Esophagus mucosa (tissue), 1 donor: ENCODE measurements around the gene DGKA. TPM values are rescaled to one million over a fixed set of nuclear protein-coding genes. Genes with fewer than 3 reads are reported as not detected.
"Not testable (repeated sequence)": the region's sequence is repeated elsewhere in the genome, so short reads cannot be mapped to it uniquely, and the experiment has no call there.

Source experiments
- ATAC-seq: fragments of 200-7000 bp; cut with Tn5 transposase; one replicate; pipeline ENCODE4 v1.9.1; 2020
- total RNA-seq: library from RNA; stranded (reverse); gene quantifications from one replicate; pipeline ENCODE4 v1.2.4, GENCODE V29; 2023
- donor health status: DM: yes; HTN: yes; CAD: no.

DGKA gene
- total RNA-seq: 170 TPM

- ATAC-seq: peak; percentile 35
These were observed at the start of gene DGKA for GRCh38 chr12:55930771-55931316. TSS of gene DGKA (plus strand) at chr12:55931162. CDS start at chr12:55936504, 5,342 bp downstream.

DNA sequence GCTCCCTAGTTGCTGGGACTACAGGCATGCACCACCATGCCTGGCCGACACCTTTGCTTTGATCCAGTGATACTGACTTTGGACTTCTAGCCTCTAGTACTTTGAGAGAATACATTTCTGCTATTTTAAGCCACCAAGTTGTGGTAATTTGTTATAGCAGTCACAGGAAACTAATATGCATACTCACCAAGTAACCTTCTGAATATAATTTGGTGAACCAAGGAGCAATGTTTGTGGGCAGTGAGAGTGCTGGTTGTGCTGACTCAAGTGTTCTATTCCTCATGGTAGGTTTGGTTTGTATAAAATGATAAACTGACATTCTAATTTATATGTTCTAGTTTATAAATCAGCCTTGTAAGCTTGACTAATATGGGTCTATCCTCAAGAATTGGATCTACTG is 45.8 kb upstream of the DGKA start:
- ATAC-seq: no peak

- ATAC-seq: no peak
These were observed 39.7 kb upstream of the DGKA start for GRCh38 chr12:55891310-55891709.

DNA sequence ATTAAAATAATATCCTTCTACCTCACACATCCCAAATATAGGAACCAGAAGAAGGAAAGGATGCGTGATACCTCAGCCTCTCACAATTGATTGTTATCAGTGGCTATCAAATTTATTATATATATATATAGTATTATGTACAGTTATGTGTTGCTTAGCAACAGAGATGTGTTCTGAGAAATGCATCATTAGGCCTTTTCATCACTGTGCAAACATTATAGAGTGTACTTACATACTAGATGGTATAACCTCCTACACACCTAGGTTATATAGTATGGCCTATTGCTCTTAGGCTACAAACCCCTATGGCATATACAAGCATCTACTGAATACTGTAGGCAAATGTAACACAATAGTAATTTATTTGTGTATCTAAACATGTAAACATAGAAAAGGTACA is 37.2 kb upstream of the DGKA start:
- ATAC-seq: no peak

- peak; percentile 63 for ATAC-seq
These were observed 31.9 kb upstream of the DGKA start for GRCh38 chr12:55899082-55899481.

- ATAC-seq: no peak
These were observed 29.0 kb upstream of the DGKA start for GRCh38 chr12:55901881-55902490.

DNA sequence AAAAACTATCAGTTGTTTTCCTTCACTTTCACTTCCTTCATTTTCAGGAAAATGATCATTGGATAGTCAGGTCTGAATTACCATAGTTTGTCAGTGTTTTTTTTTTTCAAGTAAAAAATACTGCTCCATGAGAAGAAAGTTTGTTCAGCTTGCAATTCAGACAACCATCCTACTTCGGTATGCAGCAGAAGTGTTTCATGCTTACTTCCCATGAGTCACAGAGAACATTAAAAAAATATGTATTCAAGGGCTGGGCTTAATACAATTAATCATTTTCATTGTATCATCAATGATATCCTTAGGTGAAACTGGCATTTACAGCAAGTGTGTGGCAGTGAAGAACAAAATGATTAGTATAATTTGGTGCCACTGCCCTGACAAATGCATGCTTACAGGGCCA is 24.9 kb upstream of the DGKA start:
- peak; percentile 77 for ATAC-seq

GRCh38 chr12:55908726-55909512 is 22.0 kb upstream of the DGKA start:
- no peak for ATAC-seq

DNA sequence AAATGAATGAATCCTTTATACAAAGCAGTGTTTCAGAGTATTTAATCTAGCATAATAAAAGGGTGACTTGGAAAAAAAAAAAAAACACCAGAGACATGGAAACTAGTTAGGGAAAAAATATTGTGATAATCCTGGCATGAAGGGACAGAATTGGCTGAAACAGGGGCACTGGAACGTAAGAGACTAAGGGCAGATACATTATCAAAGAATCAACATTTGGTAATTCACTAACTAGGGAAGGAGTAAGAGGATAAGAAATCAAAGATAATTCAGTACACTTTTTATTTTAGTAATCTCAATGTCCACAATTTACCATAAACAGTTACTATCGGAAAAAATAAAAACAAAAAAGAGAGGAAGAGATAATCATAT is 21.5 kb upstream of the DGKA start:
- no peak for ATAC-seq

- ATAC-seq: no peak
These were observed 18.1 kb upstream of the DGKA start for GRCh38 chr12:55912908-55913307.

DNA sequence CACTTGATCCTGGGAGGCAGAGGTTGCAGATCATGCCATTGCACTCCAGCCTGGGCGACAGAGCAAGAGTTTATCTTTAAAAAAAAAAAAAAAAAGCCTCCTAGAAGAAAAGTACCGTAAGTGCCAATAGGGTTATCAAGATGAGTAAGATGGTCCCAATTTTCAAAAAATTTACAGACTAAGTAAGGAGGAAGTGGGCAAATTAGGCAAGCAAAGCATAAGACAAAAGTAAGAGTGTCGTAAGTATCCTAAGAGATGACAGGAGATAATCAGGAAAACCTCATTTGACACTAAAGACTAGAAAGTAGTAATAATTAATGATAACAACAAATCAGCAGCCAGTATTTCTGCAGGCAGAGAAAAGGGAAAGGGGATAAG is 15.5 kb upstream of the DGKA start:
- ATAC-seq: no peak

GRCh38 chr12:55919032-55919431 is 11.9 kb upstream of the DGKA start:
- ATAC-seq: not testable (repeated sequence)

- no peak for ATAC-seq
These were observed 8.8 kb upstream of the DGKA start for GRCh38 chr12:55922126-55922525.

GRCh38 chr12:55923648-55924047 is 7.3 kb upstream of the DGKA start:
- not testable (repeated sequence) for ATAC-seq

- ATAC-seq: no peak
These were observed 5.6 kb upstream of the DGKA start for GRCh38 chr12:55925371-55925770.

GRCh38 chr12:55925870-55926737 is 4.9 kb upstream of the DGKA start:
- ATAC-seq: no peak

DNA sequence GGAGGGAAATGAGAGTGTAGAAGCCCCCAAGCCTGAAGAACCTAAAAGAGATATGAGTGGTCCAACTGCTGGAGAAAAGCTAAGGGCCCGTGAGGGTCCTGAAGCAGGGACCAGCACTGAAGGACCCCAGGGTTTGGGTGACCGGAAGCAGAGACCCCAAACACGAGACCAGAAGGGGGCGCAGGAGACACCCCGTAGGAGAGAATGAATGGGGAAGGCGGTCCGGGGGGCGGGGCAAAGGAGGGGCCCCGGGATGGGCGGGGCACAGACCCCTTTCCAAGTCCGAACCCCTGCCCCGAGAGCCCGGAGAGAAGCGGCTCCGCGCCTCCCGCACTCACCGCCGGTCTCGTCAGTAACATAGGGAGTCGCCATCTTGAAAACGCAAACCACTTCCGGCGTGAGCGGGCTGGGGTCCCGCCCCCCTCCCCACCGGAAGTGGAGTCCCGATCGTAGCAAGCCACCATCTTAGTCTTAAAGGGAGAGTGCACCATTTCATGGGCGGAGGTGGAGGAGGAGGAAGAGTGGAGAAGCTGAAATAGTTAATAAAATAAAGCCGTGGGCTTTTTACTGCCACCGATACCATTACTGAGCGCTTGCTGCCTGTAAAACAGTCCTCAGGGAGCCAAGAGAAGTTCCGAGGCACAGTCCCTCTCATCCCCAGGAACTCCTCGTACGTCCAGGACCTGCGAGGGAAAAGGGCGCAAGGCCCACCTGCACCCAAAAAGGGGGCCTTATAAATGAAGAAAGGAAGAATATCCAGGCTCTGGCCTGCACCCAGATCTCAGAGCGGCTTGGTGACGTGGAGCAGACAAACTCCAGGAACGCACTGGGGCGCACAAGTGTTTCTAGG is 4.0 kb upstream of the DGKA start:
- ATAC-seq: peak; percentile 60

DNA sequence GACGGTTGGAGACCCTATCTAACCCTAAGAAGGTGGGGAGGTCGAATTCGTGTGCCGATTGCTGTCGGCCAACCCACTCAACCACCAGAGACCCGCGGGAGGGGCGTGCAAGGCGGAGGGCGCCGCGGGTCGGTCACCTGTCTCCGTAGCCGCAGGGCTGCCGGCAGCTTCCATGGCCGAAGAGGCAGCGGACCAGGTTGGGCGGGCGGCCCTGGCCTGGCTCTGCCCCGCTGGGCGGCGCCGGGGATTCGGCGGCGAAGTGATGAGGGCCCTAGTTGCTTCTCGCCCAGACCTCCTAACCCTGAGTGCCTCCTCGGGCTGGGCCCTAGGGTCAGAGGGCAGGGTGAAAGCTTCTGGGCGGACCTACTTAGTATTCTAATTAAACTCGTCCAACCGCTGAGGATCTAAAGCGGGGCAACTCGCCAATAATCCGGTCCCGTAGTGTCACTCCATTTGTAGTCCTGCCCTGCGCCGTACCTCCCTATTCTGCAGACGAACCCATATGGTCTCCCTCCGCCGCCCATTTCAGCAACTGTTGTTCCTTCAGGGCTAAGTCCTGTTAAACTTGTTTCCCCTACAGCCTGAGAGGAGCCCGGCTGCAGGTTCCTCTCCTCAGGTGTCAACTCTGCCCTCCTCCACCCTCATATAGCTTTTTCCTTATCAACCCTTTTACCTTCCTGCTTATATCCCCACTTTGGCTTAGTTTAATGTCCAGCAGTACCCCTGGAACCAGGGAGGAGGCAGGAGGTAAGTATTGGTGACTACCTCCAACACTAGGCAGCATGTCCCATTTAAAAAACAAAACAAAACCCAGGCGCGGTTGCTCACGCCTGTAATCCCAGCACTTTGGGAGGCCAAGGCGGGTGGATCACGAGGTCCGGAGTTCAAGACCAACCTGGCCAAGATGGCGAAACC is 3.1 kb upstream of the DGKA start, which contains the start of gene PYM1:
PYM1 (minus strand) TSS at position 307 of the 915 bp plus-strand sequence; CDS start at position 174, 133 bp downstream.
- ATAC-seq: peak; percentile 71

GRCh38 chr12:55929306-55929791 is 1.6 kb upstream of the DGKA start:
- ATAC-seq: no peak

DNA sequence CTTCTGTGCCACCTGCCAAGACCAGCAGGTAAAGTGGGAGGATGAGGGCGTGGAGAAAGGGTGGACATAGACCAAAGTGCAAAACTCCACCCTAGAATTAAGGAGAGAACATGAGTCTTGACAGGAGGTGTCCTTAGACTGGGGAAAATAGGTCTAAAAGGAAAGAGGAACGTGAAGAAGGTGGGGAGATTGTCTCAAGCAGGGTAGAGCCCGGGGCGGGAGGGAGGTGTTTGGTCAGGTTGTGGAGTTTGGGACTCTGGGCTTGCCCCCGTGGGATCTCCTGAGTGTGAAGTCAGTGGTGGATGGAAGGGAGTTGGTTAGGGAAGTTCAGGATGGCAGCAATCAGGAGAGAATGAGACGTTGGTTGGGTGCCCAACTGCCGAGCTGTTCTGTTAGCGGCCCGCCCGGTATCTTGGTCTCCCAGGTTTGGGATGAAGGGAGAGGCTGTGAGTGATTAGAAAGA is 386 bp downstream of the DGKA start:
- no peak for ATAC-seq
